Measurements from ENCODE around the gene FBXL20.

Gene FBXL20

GRCh38 chr17:39450847-39451581 lies 49.6 kb upstream of the FBXL20 start, which contains the start of gene MED1:
Gene MED1, minus strand, starts transcription at chr17:39451263. Its CDS starts 201 bp downstream, at chr17:39451062.
- peak within 1 kb of the TSS; percentile 83 for H3K27ac ChIP-seq (ENCODE audit: extremely low read depth, low read depth, low read length)
- CTCF ChIA-PET = interaction anchor here (0.7 to 1.0 kb wide), 3 partner anchors 12 to 211 kb away, joined by 3 read pairs; no protein-coding TSS in a partner anchor
- POLR2A ChIA-PET = interaction anchor here (0.6 to 6.0 kb wide), 20 partner anchors 9 to 663 kb away, joined by 3 to 131 read pairs (median 4); partner anchors contain the start of genes CDK12, FBXL20, MIEN1 and RPL19
- TF ChIP-seq SP2 (tag by site-specific recombination; IDR thresholded peaks at IDR 0.05) (peak; percentile 52), ZIC2 (tag by site-specific recombination; IDR thresholded peaks at IDR 0.05) (peak; percentile 37; the same call in 1 of the 2 replicates), ZNF639 (tag by site-specific recombination; IDR thresholded peaks at IDR 0.05) (no peak), ZNF561 (tag by site-specific recombination; IDR thresholded peaks at IDR 0.05; ENCODE audit: borderline replicate concordance) (0 out of 2 replicates have a peak, but pooled peaks have one; percentile 23), GLI4 (tag by site-specific recombination; IDR thresholded peaks at IDR 0.05) (no peak), ZFP37 (tag by site-specific recombination; IDR thresholded peaks at IDR 0.05) (no peak), ZNF416 (tag by site-specific recombination; IDR thresholded peaks at IDR 0.05) (no peak), ZNF423 (tag by site-specific recombination; IDR thresholded peaks at IDR 0.05) (no peak), TSHZ1 (tag by site-specific recombination; IDR thresholded peaks at IDR 0.05; ENCODE audit: borderline replicate concordance) (no peak), ZNF791 (tag by site-specific recombination; IDR thresholded peaks at IDR 0.05) (no peak), ATF2 (tag by site-specific recombination; IDR thresholded peaks at IDR 0.05; ENCODE audit: low read depth) (no peak), ZNF394 (tag by site-specific recombination; IDR thresholded peaks at IDR 0.05; ENCODE audit: borderline replicate concordance) (no peak), SCRT2 (tag by site-specific recombination; IDR thresholded peaks at IDR 0.05) (no peak), ZBTB11 (tag by site-specific recombination; conservative IDR thresholded peaks at IDR 0.05; ENCODE audit: low read depth) (peak; percentile 60; the same call in 1 of the 2 replicates), GLIS1 (tag by site-specific recombination; IDR thresholded peaks at IDR 0.05) (peak; percentile 33), ZFP69B (tag by site-specific recombination; IDR thresholded peaks at IDR 0.05) (peak; percentile 38; the same call in 1 of the 2 replicates), ZNF248 (tag by site-specific recombination; IDR thresholded peaks at IDR 0.05) (no peak), ZNF560 (tag by site-specific recombination; IDR thresholded peaks at IDR 0.05; ENCODE audit: borderline replicate concordance) (no peak), ZNF433 (tag by site-specific recombination; IDR thresholded peaks at IDR 0.05; ENCODE audit: low read depth) (no peak), ZNF114 (tag by site-specific recombination; IDR thresholded peaks at IDR 0.05) (no peak), ZNF211 (tag by site-specific recombination; IDR thresholded peaks at IDR 0.05; ENCODE audit: low read depth) (no peak), ZNF544 (tag by site-specific recombination; IDR thresholded peaks at IDR 0.05) (no peak)
- TF ChIP-seq, protein P1, sequence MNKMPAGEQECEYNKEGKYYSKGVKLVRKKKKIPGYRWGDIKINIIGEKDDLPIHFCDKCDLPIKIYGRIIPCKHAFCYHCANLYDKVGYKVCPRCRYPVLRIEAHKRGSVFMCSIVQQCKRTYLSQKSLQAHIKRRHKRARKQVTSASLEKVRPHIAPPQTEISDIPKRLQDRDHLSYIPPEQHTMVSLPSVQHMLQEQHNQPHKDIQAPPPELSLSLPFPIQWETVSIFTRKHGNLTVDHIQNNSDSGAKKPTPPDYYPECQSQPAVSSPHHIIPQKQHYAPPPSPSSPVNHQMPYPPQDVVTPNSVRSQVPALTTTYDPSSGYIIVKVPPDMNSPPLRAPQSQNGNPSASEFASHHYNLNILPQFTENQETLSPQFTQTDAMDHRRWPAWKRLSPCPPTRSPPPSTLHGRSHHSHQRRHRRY (tag by site-specific recombination; IDR thresholded peaks at IDR 0.05) = no peak
- TF ChIP-seq, protein P2, sequence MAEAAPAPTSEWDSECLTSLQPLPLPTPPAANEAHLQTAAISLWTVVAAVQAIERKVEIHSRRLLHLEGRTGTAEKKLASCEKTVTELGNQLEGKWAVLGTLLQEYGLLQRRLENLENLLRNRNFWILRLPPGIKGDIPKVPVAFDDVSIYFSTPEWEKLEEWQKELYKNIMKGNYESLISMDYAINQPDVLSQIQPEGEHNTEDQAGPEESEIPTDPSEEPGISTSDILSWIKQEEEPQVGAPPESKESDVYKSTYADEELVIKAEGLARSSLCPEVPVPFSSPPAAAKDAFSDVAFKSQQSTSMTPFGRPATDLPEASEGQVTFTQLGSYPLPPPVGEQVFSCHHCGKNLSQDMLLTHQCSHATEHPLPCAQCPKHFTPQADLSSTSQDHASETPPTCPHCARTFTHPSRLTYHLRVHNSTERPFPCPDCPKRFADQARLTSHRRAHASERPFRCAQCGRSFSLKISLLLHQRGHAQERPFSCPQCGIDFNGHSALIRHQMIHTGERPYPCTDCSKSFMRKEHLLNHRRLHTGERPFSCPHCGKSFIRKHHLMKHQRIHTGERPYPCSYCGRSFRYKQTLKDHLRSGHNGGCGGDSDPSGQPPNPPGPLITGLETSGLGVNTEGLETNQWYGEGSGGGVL (tag by site-specific recombination; IDR thresholded peaks at IDR 0.05) = peak; percentile 54; the same call in 1 of the 2 replicates

More at GRCh38 chr17:39450847-39451581, 49.6 kb upstream of the FBXL20 start, which contains the start of gene MED1:
- H3K4me3 ChIP-seq (ENCODE audit: low read depth, low read length) = peak within 1 kb of the TSS; percentile 84
- H3K36me3 ChIP-seq (ENCODE audit: control insufficient read depth in 2 of 2, insufficient read depth in 1 of 2, low read length in 2 of 2) = peaks cover 25 to 34% of the 10 kb centered on the region in 2 experiments
- H3K9me3 ChIP-seq (ENCODE audit: control insufficient read depth, insufficient read depth, low read depth, low read length) = no peaks in the 10 kb centered on the region
- H3K4me1 ChIP-seq (ENCODE audit: control insufficient read depth, insufficient read depth, low read length) = no peaks in the 10 kb centered on the region

Data from HEK293 (cell line).